ENCODE results near the gene MAP4K2. TPM values are rescaled to one million over a fixed set of nuclear protein-coding genes. Genes with fewer than 3 reads are reported as not detected.

MAP4K2 gene
- total RNA-seq, 1 experiment from 2014 or later: 24.5 TPM

GRCh38 chr11:64848214-64848825, 45.3 kb upstream of the MAP4K2 start:
- Mint-ChIP-seq H3K27me3 (ENCODE audit: low read depth) (no peaks in the 10 kb centered on the region), H3K4me1 (peaks cover 33% of the 10 kb centered on the region), H3K4me3 (no peak overlapping the region), H3K27ac (no peak overlapping the region), H3K9me3 (no peaks in the 10 kb centered on the region), H3K36me3 (no peaks in the 10 kb centered on the region)
- ChIA-PET CTCF (interaction anchor here (0.6 to 12.5 kb wide), 36 partner anchors 9 to 669 kb away, joined by 3 to 372 read pairs (median 5); partner anchors contain the start of genes ARL2, BATF2, EHD1 and GPHA2), POLR2A (interaction anchor here (0.7 to 1.6 kb wide), 4 partner anchors 15 to 148 kb away, joined by 3 to 6 read pairs (median 4); partner anchors contain the start of genes BATF2 and EHD1)
- ATAC-seq (no peak), DNase-seq (ENCODE audit: low spot score) (no peak)
- TF ChIP-seq ATF1 (CRISPR knock-in tag; IDR thresholded peaks at IDR 0.05): no peak
- no peak for TF ChIP-seq NFYB (CRISPR knock-in tag; conservative IDR thresholded peaks at IDR 0.05; ENCODE audit: low read depth)
- TF ChIP-seq NR2C2 (CRISPR knock-in tag; IDR thresholded peaks at IDR 0.05): no peak
- TF ChIP-seq SMAD4 (CRISPR knock-in tag; IDR thresholded peaks at IDR 0.05): no peak
- TF ChIP-seq MYBL2 (CRISPR knock-in tag; IDR thresholded peaks at IDR 0.05): no peak
- no peak for TF ChIP-seq ZNF671 (CRISPR knock-in tag; IDR thresholded peaks at IDR 0.05)
- TF ChIP-seq ARID4B (CRISPR knock-in tag; IDR thresholded peaks at IDR 0.05; ENCODE audit: borderline replicate concordance): no peak
- no peak for TF ChIP-seq RORB (CRISPR knock-in tag; IDR thresholded peaks at IDR 0.05)
- TF ChIP-seq KAT7 (CRISPR knock-in tag; IDR thresholded peaks at IDR 0.05; ENCODE audit: borderline replicate concordance): no peak
- TF ChIP-seq, protein P1, sequence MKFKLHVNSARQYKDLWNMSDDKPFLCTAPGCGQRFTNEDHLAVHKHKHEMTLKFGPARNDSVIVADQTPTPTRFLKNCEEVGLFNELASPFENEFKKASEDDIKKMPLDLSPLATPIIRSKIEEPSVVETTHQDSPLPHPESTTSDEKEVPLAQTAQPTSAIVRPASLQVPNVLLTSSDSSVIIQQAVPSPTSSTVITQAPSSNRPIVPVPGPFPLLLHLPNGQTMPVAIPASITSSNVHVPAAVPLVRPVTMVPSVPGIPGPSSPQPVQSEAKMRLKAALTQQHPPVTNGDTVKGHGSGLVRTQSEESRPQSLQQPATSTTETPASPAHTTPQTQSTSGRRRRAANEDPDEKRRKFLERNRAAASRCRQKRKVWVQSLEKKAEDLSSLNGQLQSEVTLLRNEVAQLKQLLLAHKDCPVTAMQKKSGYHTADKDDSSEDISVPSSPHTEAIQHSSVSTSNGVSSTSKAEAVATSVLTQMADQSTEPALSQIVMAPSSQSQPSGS (CRISPR knock-in tag; IDR thresholded peaks at IDR 0.05; ENCODE audit: borderline replicate concordance, low read depth): no peak
- no peak for TF ChIP-seq ATF3 (CRISPR knock-in tag; conservative IDR thresholded peaks at IDR 0.05)
- TF ChIP-seq ETV6 (CRISPR knock-in tag; IDR thresholded peaks at IDR 0.05): no peak
- TF ChIP-seq, protein P2, sequence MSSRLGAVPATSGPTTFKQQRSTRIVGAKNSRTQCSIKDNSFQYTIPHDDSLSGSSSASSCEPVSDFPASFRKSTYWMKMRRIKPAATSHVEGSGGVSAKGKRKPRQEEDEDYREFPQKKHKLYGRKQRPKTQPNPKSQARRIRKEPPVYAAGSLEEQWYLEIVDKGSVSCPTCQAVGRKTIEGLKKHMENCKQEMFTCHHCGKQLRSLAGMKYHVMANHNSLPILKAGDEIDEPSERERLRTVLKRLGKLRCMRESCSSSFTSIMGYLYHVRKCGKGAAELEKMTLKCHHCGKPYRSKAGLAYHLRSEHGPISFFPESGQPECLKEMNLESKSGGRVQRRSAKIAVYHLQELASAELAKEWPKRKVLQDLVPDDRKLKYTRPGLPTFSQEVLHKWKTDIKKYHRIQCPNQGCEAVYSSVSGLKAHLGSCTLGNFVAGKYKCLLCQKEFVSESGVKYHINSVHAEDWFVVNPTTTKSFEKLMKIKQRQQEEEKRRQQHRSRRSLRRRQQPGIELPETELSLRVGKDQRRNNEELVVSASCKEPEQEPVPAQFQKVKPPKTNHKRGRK (CRISPR knock-in tag; IDR thresholded peaks at IDR 0.05; ENCODE audit: borderline replicate concordance): no peak
- TF ChIP-seq FOXJ3 (CRISPR knock-in tag; IDR thresholded peaks at IDR 0.05; ENCODE audit: borderline replicate concordance): no peak
- TF ChIP-seq, protein P3, sequence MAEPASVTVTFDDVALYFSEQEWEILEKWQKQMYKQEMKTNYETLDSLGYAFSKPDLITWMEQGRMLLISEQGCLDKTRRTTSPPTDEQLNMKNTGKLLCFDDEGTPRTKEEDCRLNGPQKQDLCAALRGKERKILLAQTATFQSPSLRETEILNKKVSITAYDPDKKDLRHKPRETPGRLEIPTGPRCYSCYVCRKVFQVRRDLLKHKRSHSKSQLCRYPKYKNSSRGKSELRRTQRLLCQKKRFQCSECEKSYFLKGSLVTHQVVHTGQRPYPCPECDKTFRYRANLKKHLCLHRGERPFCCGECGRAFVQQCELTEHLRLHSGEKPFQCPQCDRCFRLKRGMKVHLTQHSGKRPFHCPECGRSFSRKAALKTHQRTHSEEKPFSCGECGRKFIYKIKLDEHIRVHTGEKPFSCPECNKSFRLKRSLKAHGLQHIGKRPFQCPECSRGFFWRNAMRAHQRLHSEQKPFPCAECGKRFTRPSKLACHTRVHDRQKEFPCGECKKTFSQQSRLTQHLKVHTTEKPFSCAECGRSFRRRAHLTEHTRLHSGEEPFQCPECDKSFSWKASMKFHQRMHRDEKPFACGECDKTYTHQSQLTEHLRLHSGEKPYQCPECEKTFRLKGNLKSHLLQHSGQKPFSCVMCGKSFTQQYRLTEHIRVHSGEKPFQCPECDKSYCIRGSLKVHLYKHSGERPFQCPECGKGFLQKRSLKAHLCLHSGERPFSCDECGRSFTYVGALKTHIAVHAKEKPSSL (CRISPR knock-in tag; conservative IDR thresholded peaks at IDR 0.05): no peak
- TF ChIP-seq SOX15 (CRISPR knock-in tag; IDR thresholded peaks at IDR 0.05): no peak
- TF ChIP-seq, protein P4, sequence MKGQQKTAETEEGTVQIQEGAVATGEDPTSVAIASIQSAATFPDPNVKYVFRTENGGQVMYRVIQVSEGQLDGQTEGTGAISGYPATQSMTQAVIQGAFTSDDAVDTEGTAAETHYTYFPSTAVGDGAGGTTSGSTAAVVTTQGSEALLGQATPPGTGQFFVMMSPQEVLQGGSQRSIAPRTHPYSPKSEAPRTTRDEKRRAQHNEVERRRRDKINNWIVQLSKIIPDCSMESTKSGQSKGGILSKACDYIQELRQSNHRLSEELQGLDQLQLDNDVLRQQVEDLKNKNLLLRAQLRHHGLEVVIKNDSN (CRISPR knock-in tag; IDR thresholded peaks at IDR 0.05): no peak
- no peak for TF ChIP-seq CBFB (CRISPR knock-in tag; IDR thresholded peaks at IDR 0.05; ENCODE audit: low read depth)
- TF ChIP-seq, protein P5, sequence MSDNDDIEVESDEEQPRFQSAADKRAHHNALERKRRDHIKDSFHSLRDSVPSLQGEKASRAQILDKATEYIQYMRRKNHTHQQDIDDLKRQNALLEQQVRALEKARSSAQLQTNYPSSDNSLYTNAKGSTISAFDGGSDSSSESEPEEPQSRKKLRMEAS (CRISPR knock-in tag; IDR thresholded peaks at IDR 0.05): no peak
- no peak for TF ChIP-seq ZNF138 (CRISPR knock-in tag; conservative IDR thresholded peaks at IDR 0.05)
